GM12878 (cell line): ENCODE data around the gene ACOT7. TPM values are rescaled to one million over a fixed set of nuclear protein-coding genes. Genes with fewer than 3 reads are reported as not detected.

Experiments
- ATAC-seq: fragments of 200-7000 bp; cut with Tn5 transposase; 3 replicates; pipeline ENCODE4 v1.9.1; 2020; ENCODE audit warnings: mild to moderate bottlenecking, moderate library complexity
- BruUV-seq: library from RNA; stranded (reverse); fragments of 400-500 nt; replicated peaks from 2 replicates; lab custom pipeline; 2021; lab: Mats Ljungman, UMichigan
- CTCF ChIA-PET: fragments of 300-600 bp; sonication (Branson Sonifier 250); formaldehyde crosslinking; extraction: SDS; loops from one replicate; lab custom pipeline; 2021; ENCODE audit warnings: inconsistent platforms; lab: Yijun Ruan, JAX
- POLR2A ChIA-PET: fragments of 350-600 bp; formaldehyde crosslinking; extraction: SDS; loops from one replicate; lab custom pipeline; 2021; ENCODE audit warnings: inconsistent platforms; lab: Charles Lee
- RAD21 ChIA-PET: fragments of 300-600 bp; sonication (Branson Sonifier 250); formaldehyde crosslinking; loops from one replicate; lab custom pipeline; 2023; ENCODE audit warnings: antibody characterized with exemption; ENCODE audit not compliant: unreplicated experiment; lab: Charles Lee
- SMC1A ChIA-PET: fragments of 300-600 bp; sonication (Branson Sonifier 250); formaldehyde crosslinking; loops from one replicate; lab custom pipeline; 2023; ENCODE audit not compliant: unreplicated experiment, uncharacterized antibody; lab: Charles Lee
- DNase-seq: peaks from one replicate; pipeline ENCODE4 v3.0.0-alpha.2; 2011; ENCODE audit warnings: low read depth, low spot score
- FAIRE-seq: peaks from 3 replicates; lab custom pipeline; 2011; peaks lifted over from hg19 to GRCh38; lab: Jason Lieb, UNC
- H2AFZ ChIP-seq: 2 replicates; pipeline ENCODE4 v1.6.0; 2011; ENCODE audit warnings: low read depth, low read length, control low read depth; ENCODE audit not compliant: control insufficient read depth
- H3K27ac ChIP-seq: 2 replicates; pipeline ENCODE4 v1.5.1; 2011; ENCODE audit warnings: control low read depth; ENCODE audit not compliant: control insufficient read depth, insufficient read depth
- H3K27me3 ChIP-seq, 2 experiments: replicated peaks in 1 of 2; 2 replicates each; pipeline versions ENCODE4 v1.6.0 to v1.6.1; 2011; ENCODE audit warnings: low read length in 1 of 2; ENCODE audit not compliant: control insufficient read depth in 2 of 2, insufficient read depth in 2 of 2
- H3K36me3 ChIP-seq, 2 experiments: 2 replicates each; pipeline ENCODE4 v1.5.1; 2011; ENCODE audit warnings: low read length in 1 of 2; ENCODE audit not compliant: control insufficient read depth in 2 of 2, insufficient read depth in 2 of 2
- H3K4me1 ChIP-seq: 2 replicates; pipeline ENCODE4 v1.6.1; 2011; ENCODE audit warnings: mild to moderate bottlenecking, low read length, moderate library complexity, mixed read lengths; ENCODE audit not compliant: control insufficient read depth, insufficient read depth
- H3K4me2 ChIP-seq: 2 replicates; pipeline ENCODE4 v1.6.0; 2011; ENCODE audit warnings: control low read depth; ENCODE audit not compliant: control insufficient read depth, insufficient read depth
- H3K4me3 ChIP-seq: fragments of 200-600 bp; sonication (generic); 2 replicates; pipeline ENCODE4 v1.5.1; 2016
- H3K79me2 ChIP-seq: 2 replicates; pipeline ENCODE4 v1.6.0; 2011; ENCODE audit warnings: low read length; ENCODE audit not compliant: control insufficient read depth, insufficient read depth
- H3K9ac ChIP-seq: 2 replicates; pipeline ENCODE4 v1.8.0; 2011; ENCODE audit warnings: low read length, control low read depth, mixed read lengths; ENCODE audit not compliant: control insufficient read depth, insufficient read depth
- H3K9me3 ChIP-seq: replicated peaks from 3 replicates; pipeline ENCODE4 v1.5.1; 2011; ENCODE audit warnings: mild to moderate bottlenecking, low read length; ENCODE audit not compliant: control insufficient read depth, insufficient read depth
- H4K20me1 ChIP-seq: 2 replicates; pipeline ENCODE4 v1.6.0; 2011; ENCODE audit not compliant: control insufficient read depth, insufficient read depth
- ASH2L ChIP-seq: fragments of 300-600, 200-600 bp; sonication (generic); IDR thresholded peaks from 2 replicates; pipeline ENCODE4 v1.6.1; 2017; ENCODE audit warnings: low read depth, mild to moderate bottlenecking, borderline replicate concordance
- DPF2 ChIP-seq: fragments of 450-650 bp; IDR thresholded peaks from 2 replicates; pipeline ENCODE4 v1.6.1; 2017; ENCODE audit warnings: mild to moderate bottlenecking
- GABPA ChIP-seq: IDR thresholded peaks from 2 replicates; pipeline ENCODE4 v1.6.1; 2014; ENCODE audit warnings: antibody characterized with exemption, low read depth, mild to moderate bottlenecking, inconsistent platforms
- HDAC6 ChIP-seq: fragments of 200-600 bp; sonication (generic); IDR thresholded peaks from one replicate; pipeline ENCODE4 v1.8.0; 2017; ENCODE audit warnings: antibody characterized with exemption; ENCODE audit not compliant: unreplicated experiment
- MEF2B ChIP-seq: fragments of 450-650 bp; IDR thresholded peaks from 2 replicates; pipeline ENCODE4 v1.6.1; 2018; ENCODE audit warnings: mild to moderate bottlenecking, moderate library complexity; ENCODE audit not compliant: partially characterized antibody, poor library complexity, severe bottlenecking
- MLLT1 ChIP-seq: fragments of 450-650 bp; IDR thresholded peaks from 2 replicates; pipeline ENCODE4 v1.6.1; 2016; ENCODE audit warnings: mild to moderate bottlenecking
- NFXL1 ChIP-seq: fragments of 450-650 bp; IDR thresholded peaks from 2 replicates; pipeline ENCODE4 v1.6.1; 2017; ENCODE audit warnings: antibody characterized with exemption, mild to moderate bottlenecking, borderline replicate concordance
- NKRF ChIP-seq: fragments of 450-650 bp; conservative IDR thresholded peaks from 2 replicates; pipeline ENCODE4 v1.6.1; 2017; ENCODE audit warnings: mild to moderate bottlenecking, moderate library complexity
- NR2F1 ChIP-seq: fragments of 450-650 bp; conservative IDR thresholded peaks from 2 replicates; pipeline ENCODE4 v1.6.1; 2017; ENCODE audit warnings: mild to moderate bottlenecking
- RUNX3 ChIP-seq: IDR thresholded peaks from 2 replicates; pipeline ENCODE4 v1.6.1; 2012; ENCODE audit warnings: low read length, inconsistent platforms
- SMARCA5 ChIP-seq: fragments of 450-650 bp; IDR thresholded peaks from 2 replicates; pipeline ENCODE4 v1.6.1; 2017; ENCODE audit warnings: mild to moderate bottlenecking
- TARDBP ChIP-seq: IDR thresholded peaks from 2 replicates; pipeline ENCODE4 v1.6.1; 2016; ENCODE audit warnings: borderline replicate concordance
- TBL1XR1 ChIP-seq: IDR thresholded peaks from 2 replicates; pipeline ENCODE4 v1.6.1; 2012; ENCODE audit warnings: low read depth, low read length, improper control_type of control experiment
- ZBTB11 ChIP-seq: fragments of 450-650 bp; formaldehyde crosslinking; IDR thresholded peaks from 2 replicates; pipeline ENCODE4 v1.5.0; 2022; ENCODE audit warnings: mild to moderate bottlenecking, missing genetic modification characterization
- ZNF384 ChIP-seq: IDR thresholded peaks from 2 replicates; pipeline ENCODE4 v1.6.1; 2012; ENCODE audit warnings: low read depth, mild to moderate bottlenecking, low read length, improper control_type of control experiment, borderline replicate concordance
- WGBS: methylation state at CpG from one replicate; pipeline ENCODE4 v1.1.6; 2016; ENCODE audit warnings: low lambda C conversion rate; ENCODE audit not compliant: insufficient replicate concordance, insufficient coverage; ENCODE audit errors: missing lambda C conversion rate; 5-methylcytosine and 5-hydroxymethylcytosine counted together
- in situ Hi-C: fragments of 300-500 bp; cut with MboI; formaldehyde crosslinking; loops from 9 replicates; pipeline ENCODE4 v1.14.3; 2018; ENCODE audit warnings: mixed read lengths
- intact Hi-C: fragments of 100-400 bp; cut with micrococcal nuclease; formaldehyde crosslinking; loops from one replicate; pipeline ENCODE4 v1.14.2; 2022; ENCODE audit not compliant: unreplicated experiment
- polyA plus RNA-seq, 11 experiments: library from polyadenylated mRNA; depleted of rRNA in 4 of 11; unstranded in 6 of 11; stranded (reverse) in 5 of 11; fragments of >200 nt; fragmentation: Nextera tagmentation in 4 of 11; fragmentation: Illumina TruSeq in 1 of 11; extraction: Ambion mirVana in 4 of 11; extraction: Trizol in 1 of 11; gene quantifications; 1 replicate in 1 of 11; 2 replicates in 10 of 11; pipeline versions ENCODE4 v1.2.1 to v1.2.3, GENCODE V29; 2011 to 2016; ENCODE audit warnings: inconsistent platforms in 2 of 11, missing spikeins in 2 of 11, low read depth in 1 of 11
- total RNA-seq, 4 experiments: library from RNA; depleted of rRNA in 3 of 4; stranded (reverse); fragments of >200 nt in 3 of 4; fragmentation: Illumina TruSeq in 1 of 4; extraction: Trizol in 1 of 4; gene quantifications; 2 replicates each; pipeline versions ENCODE4 v1.2.1 to v1.2.3, GENCODE V29; 2013 to 2021

The ACOT7 gene
- total and polyA plus RNA-seq, 10 of the 15 experiments (the other 5 are each of a cell fraction or from before 2014, with no cell fraction given): 8.9 to 206 (median 61.2) TPM

GRCh38 chr1:6278263-6278662, 115.3 kb downstream of the ACOT7 start:
- no peak for FAIRE-seq
- H3K27me3 ChIP-seq: no peaks in the 10 kb centered on the region
- H3K79me2 ChIP-seq: no peaks in the 10 kb centered on the region
- intact Hi-C loops: no loop called here
- SMC1A ChIA-PET: no interaction called here
- DNase-seq: no peak
- no peak overlapping the region for H3K4me3 ChIP-seq
- 96% methylated on average over 9 of the region's 9 CpGs for WGBS
- peaks cover 0 to 4% of the 10 kb centered on the region in 2 experiments; a peak in 2 of 4 replicates for H3K36me3 ChIP-seq
- RAD21 ChIA-PET: interaction anchor here (1.0 kb wide), 1 partner anchor 31 kb away, joined by 3 read pairs; no protein-coding TSS in a partner anchor
- H3K9me3 ChIP-seq: no peaks in the 10 kb centered on the region
- ATAC-seq: no peak
- no peaks in the 10 kb centered on the region for H3K4me1 ChIP-seq
- CTCF ChIA-PET: no interaction called here
- TF ChIP-seq TARDBP (no peak), NKRF (no peak), ZNF384 (no peak), HDAC6 (no peak), DPF2 (no peak), ZBTB11 (CRISPR knock-in tag) (no peak), TBL1XR1 (no peak), RUNX3 (no peak), MEF2B (no peak), GABPA (no peak), MLLT1 (no peak), NR2F1 (no peak), NFXL1 (no peak), ASH2L (no peak), SMARCA5 (no peak)
- no peak overlapping the region for H3K9ac ChIP-seq
- no peak overlapping the region for H3K27ac ChIP-seq
- BruUV-seq: no TSS peak
- POLR2A ChIA-PET: no interaction called here
- H3K4me2 ChIP-seq: no peak overlapping the region
- H2AFZ ChIP-seq: no peak overlapping the region
- H4K20me1 ChIP-seq: no peaks in the 10 kb centered on the region
- in situ Hi-C loops: no loop called here
